ENCODE results near the gene DDT. TPM values are rescaled to one million over a fixed set of nuclear protein-coding genes. Genes with fewer than 3 reads are reported as not detected.
"Not testable (repeated sequence)": the region's sequence is repeated elsewhere in the genome, so short reads cannot be mapped to it uniquely, and the experiment has no call there.

The DDT gene
- total RNA-seq, 4 donors from 2014 or later: 93.2 to 142 (median 111) TPM

DNA sequence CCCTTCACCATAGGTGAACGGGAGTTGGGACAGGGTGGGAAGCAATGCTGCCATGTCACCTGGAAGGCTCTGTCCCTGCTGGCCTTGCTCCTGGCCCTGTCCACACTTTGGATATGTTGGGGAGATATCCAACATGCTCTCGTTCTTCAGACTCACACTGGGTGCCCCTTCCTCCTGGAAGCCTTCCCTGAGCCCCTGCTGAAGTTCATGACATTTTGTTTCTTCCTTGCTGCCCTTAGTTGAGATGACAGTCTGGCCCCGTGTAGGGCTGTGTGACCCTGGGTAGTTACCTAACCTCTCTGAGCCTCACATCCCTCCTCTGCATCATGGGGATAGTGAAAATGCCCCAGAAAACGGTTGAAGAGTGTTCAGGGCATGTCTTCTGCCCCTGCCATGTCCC lies 20.8 kb downstream of the DDT start:
- intact Hi-C loops (cut with DNase I); H3K9me3 ChIP-seq: not testable (repeated sequence)
- WGBS, 2 donors: 84 to 90% methylated on average over 3 of the region's 4 CpGs

GRCh38 chr22:23952794-23953405 lies 21.3 kb downstream of the DDT start:
- H3K9me3 ChIP-seq; intact Hi-C loops (cut with DNase I); H3K27me3 ChIP-seq; H3K4me3 ChIP-seq; DNase-seq; H3K4me1 ChIP-seq; H3K27ac ChIP-seq; H3K36me3 ChIP-seq: not testable (repeated sequence)
- 68 to 83% methylated on average over 10 to 11 of the region's 11 CpGs for WGBS, 2 donors

More for the DNA sequence above, 20.8 kb downstream of the DDT start:
- not testable (repeated sequence) for H3K4me3 ChIP-seq, H3K36me3 ChIP-seq, DNase-seq, H3K4me1 ChIP-seq, H3K27ac ChIP-seq, H3K27me3 ChIP-seq

- H3K36me3 ChIP-seq; H3K9me3 ChIP-seq; DNase-seq; H3K4me3 ChIP-seq; intact Hi-C loops (cut with DNase I); H3K27ac ChIP-seq; H3K4me1 ChIP-seq; H3K27me3 ChIP-seq: not testable (repeated sequence)
- no CpG with 5 or more reads among the region's 2 CpGs for WGBS, 2 donors
Measured at GRCh38 chr22:23951383-23951782, 22.9 kb downstream of the DDT start.

DNA sequence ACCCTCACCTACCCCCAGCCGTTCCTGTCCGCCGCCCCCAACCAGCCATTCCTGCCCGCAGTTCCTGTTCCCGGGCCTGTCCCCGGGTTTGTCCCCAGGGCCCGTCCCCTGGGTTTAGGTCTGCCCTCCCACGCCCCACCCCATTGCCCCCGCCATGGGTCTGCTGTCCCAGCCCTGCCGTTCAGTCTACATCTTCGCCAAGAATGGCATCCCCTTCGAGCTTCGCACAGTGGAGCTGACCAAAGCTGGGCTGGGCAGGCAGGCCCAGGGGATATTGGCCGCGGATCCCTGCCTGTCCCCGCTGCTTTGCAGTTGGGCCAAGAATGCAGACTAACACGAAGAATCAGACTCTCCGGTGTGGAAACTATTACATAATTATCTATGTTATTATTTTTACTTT lies 24.5 kb downstream of the DDT start:
- H3K36me3 ChIP-seq; H3K27ac ChIP-seq; H3K4me3 ChIP-seq; DNase-seq; H3K9me3 ChIP-seq; H3K27me3 ChIP-seq; intact Hi-C loops (cut with DNase I); H3K4me1 ChIP-seq: not testable (repeated sequence)
- 83 to 87% methylated on average over 6 to 12 of the region's 18 CpGs for WGBS, 2 donors

- H3K9me3 ChIP-seq; H3K27me3 ChIP-seq; H3K4me3 ChIP-seq; H3K27ac ChIP-seq; intact Hi-C loops (cut with DNase I); DNase-seq; H3K4me1 ChIP-seq; H3K36me3 ChIP-seq: not testable (repeated sequence)
- WGBS, 2 donors: no CpG with 5 or more reads among the region's 3 CpGs
Measured at GRCh38 chr22:23947391-23947790, 26.9 kb downstream of the DDT start.

DNA sequence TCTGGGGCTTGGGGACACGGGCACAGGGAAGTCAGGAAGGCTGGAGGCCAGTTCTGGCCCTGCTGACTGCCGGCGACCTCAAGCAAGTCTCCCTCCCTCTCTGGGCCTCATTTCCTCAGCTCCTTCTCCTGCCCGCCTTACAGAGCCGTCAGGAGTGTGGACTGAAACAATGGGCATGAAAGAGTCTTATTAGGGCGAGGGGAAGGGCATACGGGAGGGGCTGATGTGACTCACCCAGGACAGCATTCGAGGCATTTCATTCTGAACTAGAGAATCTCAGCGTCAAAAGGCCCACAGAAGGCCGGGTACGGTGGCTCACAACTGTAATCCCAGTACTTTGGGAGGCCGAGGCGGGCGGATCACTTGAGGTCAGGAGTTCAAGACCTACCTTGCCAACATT lies 34.1 kb downstream of the DDT start:
- H3K27me3 ChIP-seq; intact Hi-C loops (cut with DNase I); H3K9me3 ChIP-seq; H3K27ac ChIP-seq; DNase-seq; H3K4me3 ChIP-seq; H3K36me3 ChIP-seq: not testable (repeated sequence)
- WGBS, 2 donors: no CpG with 5 or more reads among the region's 14 CpGs
- H3K4me1 ChIP-seq: peaks cover 0 to 14% (median 0%) of the 10 kb centered on the region in 3 donors

DNA sequence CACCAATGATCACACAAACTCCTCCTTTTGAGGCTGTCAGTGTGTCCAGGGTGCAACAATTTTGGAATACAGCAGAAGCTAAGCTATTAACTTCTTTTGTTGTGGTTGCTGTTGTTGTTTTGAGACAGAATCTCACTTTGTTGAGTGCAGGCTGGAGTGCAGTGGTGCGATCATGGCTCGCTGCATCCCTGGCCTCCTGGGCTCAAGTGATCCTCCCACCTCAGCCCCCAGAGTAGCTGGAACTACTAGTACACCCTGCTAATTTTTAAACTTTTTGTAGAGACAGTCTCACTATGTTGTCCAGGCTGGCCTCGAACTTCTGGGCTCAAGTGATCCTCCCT lies 35.3 kb downstream of the DDT start:
- Histone ChIP-seq H3K36me3 (no peaks in the 10 kb centered on the region), H3K27me3 (no peaks in the 10 kb centered on the region), H3K4me3 (no peak overlapping the region), H3K4me1 (peaks cover 0 to 14% (median 0%) of the 10 kb centered on the region in 3 donors), H3K9me3 (no peaks in the 10 kb centered on the region), H3K27ac (peak overlapping the region in 3 of 4 donors; percentile 19 to 58 (median 51))
- TF ChIP-seq POLR2A (IDR thresholded peaks at IDR 0.05) (no peak), CTCF (IDR thresholded peaks at IDR 0.05) (no peak)
- intact Hi-C loops (cut with DNase I): loop anchor here (5.0 kb wide), 1 partner anchor 68 kb away; the partner anchor contains the start of gene GSTT4
- 40 to 56% methylated on average over 2 to 3 of the region's 3 CpGs for WGBS, 2 donors
- DNase-seq: no peak

GRCh38 chr22:23938328-23939016 lies 35.8 kb downstream of the DDT start:
- intact Hi-C loops (cut with DNase I): loop anchor here (5.0 kb wide), 1 partner anchor 69 kb away; the partner anchor contains the start of gene GSTT4
- Histone ChIP-seq H3K36me3 (no peaks in the 10 kb centered on the region), H3K27me3 (no peaks in the 10 kb centered on the region), H3K9me3 (no peaks in the 10 kb centered on the region), H3K4me1 (peaks cover 0 to 14% (median 0%) of the 10 kb centered on the region in 3 donors), H3K27ac (peak overlapping the region in 3 of 4 donors; percentile 19 to 58 (median 51)), H3K4me3 (no peak overlapping the region)
- WGBS, 2 donors: 45 to 54% methylated on average over 5 of the region's 5 CpGs
- TF ChIP-seq POLR2A (IDR thresholded peaks at IDR 0.05): no peak
- no peak for TF ChIP-seq CTCF (IDR thresholded peaks at IDR 0.05)
- DNase-seq: no peak
